ENCODE measurements around the gene FBN1.

The FBN1 gene

DNA sequence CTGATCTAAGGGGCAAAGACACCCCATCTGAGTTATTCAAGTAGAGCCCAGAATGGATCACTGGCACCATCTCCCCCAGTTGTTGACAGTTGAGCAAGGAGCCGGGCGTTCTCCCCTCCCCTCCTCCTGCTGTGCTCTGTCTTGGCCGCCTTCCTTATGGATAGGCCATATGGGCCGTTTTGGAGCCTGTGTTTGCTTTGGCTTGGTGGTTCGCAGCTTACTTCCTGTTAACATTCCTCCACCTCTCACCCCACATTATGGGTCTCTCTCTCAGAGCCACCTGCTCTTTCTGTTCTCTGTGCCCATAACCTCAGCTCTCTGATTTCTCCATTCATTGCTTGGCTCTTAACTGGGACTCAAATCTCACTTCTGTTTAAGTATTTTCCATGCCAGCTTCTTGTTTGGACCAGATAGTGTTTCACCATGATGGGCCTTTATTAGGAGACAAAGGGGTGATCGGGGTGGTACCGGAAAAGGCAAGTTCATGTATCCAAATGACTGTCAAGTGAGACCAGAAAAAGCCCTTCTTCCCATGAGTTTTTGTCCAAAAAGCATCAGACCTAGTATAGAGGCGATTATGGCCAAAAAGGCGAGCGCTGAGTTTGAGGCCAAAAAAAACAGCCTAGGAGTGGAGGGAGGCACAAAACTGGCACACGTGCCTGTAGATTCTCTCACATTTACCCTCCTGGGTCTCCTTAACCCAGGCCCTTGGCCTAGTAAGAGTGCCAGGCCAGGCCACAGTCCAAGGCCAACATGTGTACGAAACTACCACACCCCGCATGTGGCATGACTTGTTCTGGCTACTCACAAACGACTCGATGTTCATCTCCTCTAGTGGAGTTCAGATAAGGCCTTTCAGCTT, 251.6 kb downstream of the FBN1 start:
- TF ChIP-seq CTCF (IDR thresholded peaks at IDR 0.05), result no peak
- peak overlapping the region; percentile 53 to 87 for H3K27ac ChIP-seq
- no peak for DNase-seq (ENCODE audit: low spot score)
- H3K4me3 ChIP-seq, result no peak overlapping the region

GRCh38 chr15:48392356-48392755, 253.2 kb downstream of the FBN1 start:
- no peak overlapping the region for H3K4me3 ChIP-seq
- no peak for TF ChIP-seq CTCF (IDR thresholded peaks at IDR 0.05)
- peak overlapping the region; percentile 19 to 76 for H3K27ac ChIP-seq
- DNase-seq (ENCODE audit: low spot score), result no peak

DNA sequence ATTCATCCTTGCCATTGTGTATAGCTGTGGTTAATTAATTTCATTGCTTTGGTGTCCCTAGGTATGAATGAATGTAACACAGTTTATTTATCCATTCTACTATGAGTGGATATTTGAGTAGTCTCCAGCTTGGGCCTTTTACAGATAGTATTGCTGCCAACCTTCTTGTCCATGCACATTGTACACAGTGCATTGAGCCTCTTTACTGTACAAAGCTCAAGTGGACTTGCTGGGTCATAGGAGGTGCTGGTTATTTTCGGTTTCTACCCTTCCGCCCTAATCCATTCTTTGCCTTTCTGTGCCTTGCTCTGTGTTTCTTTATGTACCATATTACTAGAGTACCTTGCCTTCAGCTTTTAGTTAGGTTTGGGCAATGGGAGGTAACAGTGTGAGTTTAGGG, 253.6 kb downstream of the FBN1 start:
- peak overlapping the region in 1 of 2 donors; percentile 76 for H3K27ac ChIP-seq
- TF ChIP-seq CTCF (IDR thresholded peaks at IDR 0.05), result no peak
- no peak overlapping the region for H3K4me3 ChIP-seq
- no peak for DNase-seq (ENCODE audit: low spot score)

- H3K4me3 ChIP-seq, result no peak overlapping the region
- peak overlapping the region; percentile 2 to 53 for H3K27ac ChIP-seq
- DNase-seq (ENCODE audit: low spot score), result no peak
- TF ChIP-seq CTCF (IDR thresholded peaks at IDR 0.05), result no peak
Measured at GRCh38 chr15:48389691-48390143, 255.8 kb downstream of the FBN1 start.

DNA sequence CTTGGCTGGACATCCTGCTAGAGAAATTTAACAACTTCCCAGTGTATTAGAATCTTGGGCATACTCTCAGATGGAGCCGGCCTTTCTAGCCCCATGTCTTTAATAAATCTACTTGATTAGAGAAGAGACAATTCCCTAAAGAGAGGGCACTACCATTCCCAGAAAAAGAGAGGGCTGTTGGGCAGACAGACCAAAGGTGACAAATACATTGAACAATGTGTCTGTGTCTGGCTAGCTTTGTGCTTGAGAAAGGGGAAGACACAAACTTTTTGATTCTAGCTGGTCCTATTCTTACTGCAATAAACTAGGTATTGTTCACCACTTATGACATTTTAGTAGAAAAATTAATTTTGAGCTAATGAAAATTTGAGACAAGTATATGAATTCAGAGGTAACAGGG, 256.6 kb downstream of the FBN1 start:
- no peak for TF ChIP-seq CTCF (IDR thresholded peaks at IDR 0.05)
- no peak for DNase-seq (ENCODE audit: low spot score)
- Histone ChIP-seq H3K27ac (peak overlapping the region in 1 of 2 donors; percentile 53), H3K4me3 (no peak overlapping the region)

GRCh38 chr15:48388016-48388851, 257.3 kb downstream of the FBN1 start:
- peak overlapping the region in 1 of 2 donors; percentile 53 for H3K27ac ChIP-seq
- no peak for DNase-seq (ENCODE audit: low spot score)
- H3K4me3 ChIP-seq, result no peak overlapping the region
- no peak for TF ChIP-seq CTCF (IDR thresholded peaks at IDR 0.05)
